ENCODE data around the gene RPL26.

DNA sequence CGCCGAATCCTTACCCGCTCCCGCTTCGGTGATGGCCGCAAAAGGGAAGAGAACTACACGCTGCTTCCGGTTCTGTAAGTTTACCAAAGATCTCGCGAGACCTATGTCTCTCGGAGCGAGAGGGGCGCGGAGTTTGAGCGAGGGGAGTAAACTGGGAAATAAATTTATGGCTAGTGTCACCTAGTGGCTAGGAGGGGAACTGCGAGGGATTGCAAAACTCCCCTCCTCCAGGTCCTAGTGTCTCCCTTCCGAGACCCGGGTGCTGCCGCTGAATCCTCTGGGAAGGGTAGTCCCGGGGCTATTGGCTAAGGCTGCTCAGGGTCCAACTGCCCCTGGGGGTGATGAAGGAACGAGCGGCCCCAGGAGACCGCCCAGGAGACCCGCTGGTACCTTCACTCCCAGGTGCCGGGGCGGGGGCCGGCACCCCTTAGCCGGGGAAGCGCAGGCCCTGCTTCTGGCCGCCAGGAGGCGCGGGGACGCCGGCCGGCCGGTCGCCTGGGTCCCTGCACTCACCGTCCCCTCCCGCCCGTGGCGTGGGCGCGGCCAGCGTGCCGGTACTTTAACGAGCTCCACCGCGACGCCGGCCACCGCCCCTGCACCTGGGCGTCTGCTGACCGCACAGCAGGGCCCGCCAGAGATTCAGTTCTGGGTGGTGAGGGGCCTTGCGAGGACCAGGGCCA lies at the start of gene RPL26:
- TF ChIP-seq POLR2AphosphoS5 (IDR thresholded peaks at IDR 0.05; ENCODE audit: insufficient read depth in 1 of 2, low read depth in 1 of 2) (peak; percentile 78 to 99), POLR2A (IDR thresholded peaks at IDR 0.05) (no peak), CTCF (IDR thresholded peaks at IDR 0.05) (peak; percentile 92 to 100 (median 99))
